Right lobe of liver (tissue), 6 donors: ENCODE measurements around the gene TRIO. TPM values are rescaled to one million over a fixed set of nuclear protein-coding genes. Genes with fewer than 3 reads are reported as not detected.

Experiments
- ATAC-seq, 4 donors: fragments of 200-7000 bp; cut with Tn5 transposase; one replicate each; pipeline ENCODE4 v1.9.1; 2020; ENCODE audit warnings: mild to moderate bottlenecking in 4 of 4, moderate library complexity in 4 of 4
- DNase-seq, 3 donors: peaks; one replicate each; pipeline ENCODE4 v3.0.0-alpha.2; 2020
- H3K27ac ChIP-seq, 3 donors: fragments of 200-600 bp; one replicate each; pipeline ENCODE4 v1.8.0; 2022
- H3K27me3 ChIP-seq, 2 donors: fragments of 200-600 bp; one replicate each; pipeline ENCODE4 v1.8.0; 2022
- H3K36me3 ChIP-seq, 4 donors: fragments of 200-600 bp; sonication (generic) in 1 of 4; one replicate each; pipeline versions ENCODE4 v1.5.1 to v1.8.0; 2017 to 2022; ENCODE audit warnings: control low read depth in 1 of 4
- H3K4me1 ChIP-seq, 4 donors: fragments of 200-600 bp; sonication (generic) in 1 of 4; one replicate each; pipeline versions ENCODE4 v1.5.1 to v1.8.0; 2017 to 2022; ENCODE audit warnings: control low read depth in 1 of 4
- H3K4me3 ChIP-seq, 3 donors: fragments of 200-600 bp; one replicate each; pipeline ENCODE4 v1.8.0; 2022
- H3K9me3 ChIP-seq, 4 donors: fragments of 200-600 bp; sonication (generic) in 1 of 4; one replicate each; pipeline versions ENCODE4 v1.5.1 to v1.8.0; 2017 to 2022; ENCODE audit warnings: control low read depth in 1 of 4
- POLR2A ChIP-seq: fragments of 450-650 bp; IDR thresholded peaks from one replicate; pipeline ENCODE4 v1.6.1; 2017; ENCODE audit warnings: antibody characterized with exemption, mild to moderate bottlenecking
- WGBS: methylation state at CpG from one replicate; pipeline ENCODE4 v1.1.6; 2018; ENCODE audit warnings: low coverage, low lambda C conversion rate; ENCODE audit not compliant: insufficient coverage; ENCODE audit errors: missing lambda C conversion rate; 5-methylcytosine and 5-hydroxymethylcytosine counted together
- intact Hi-C, 2 donors: fragments of 100-400 bp; cut with DNase I; formaldehyde crosslinking; loops; one replicate each; pipeline versions ENCODE4 v1.11.2 to v1.14.1; 2022
- total RNA-seq, 6 experiments: library from RNA; depleted of rRNA in 2 of 6; stranded (reverse); fragments of >200 nt in 2 of 6; fragmentation: NEBNext Ultra II Directional in 3 of 6; extraction: Animal tissue kit (Norgen Biotek cat#: 25700) in 3 of 6; gene quantifications; one replicate each; pipeline versions ENCODE4 v1.1.0 to v1.2.4, GENCODE V29; 2016 to 2023
- TF ChIP-seq, protein P1 (sequence below), 4 donors: fragments of 200-600 bp in 3 of 4; fragments of 450-650 bp in 1 of 4; IDR thresholded peaks; one replicate each; pipeline versions ENCODE4 v1.5.1 to v1.8.0; 2016 to 2022; ENCODE audit warnings: antibody characterized with exemption in 4 of 4, mild to moderate bottlenecking in 2 of 4
- donor health status: DM: no; HTN: yes; CAD: no.
- donor health status: DM: no; HTN: no; CAD: no.
- donor health status: DM: no; HTN: no; CAD: no.
- donor health status: DM: no; HTN: yes; CAD: no.
- donor health status: DM: no; HTN: yes; CAD: no.

Gene TRIO
- total RNA-seq, 6 experiments from 2014 or later, result 34.7 to 63.5 (median 50.2) TPM

DNA sequence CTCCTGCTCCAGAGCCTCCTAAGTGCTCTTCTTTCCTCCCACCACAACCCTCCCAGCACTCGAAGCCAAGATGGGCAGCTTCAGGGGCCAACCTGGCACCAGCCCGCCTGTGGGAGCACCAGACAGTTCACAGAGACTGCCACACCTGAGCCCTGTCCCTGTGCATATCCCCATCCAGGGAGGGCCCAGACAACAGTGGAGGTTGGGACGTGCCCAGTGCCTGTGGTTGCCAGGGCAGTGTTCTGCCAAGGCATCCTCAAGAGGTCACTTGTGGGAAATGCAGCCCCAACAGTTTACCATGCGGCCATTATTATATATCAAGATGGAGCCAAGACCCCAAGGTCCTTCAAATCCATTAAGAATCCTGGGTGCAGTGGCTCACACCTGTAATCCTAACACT lies 23.0 kb upstream of the TRIO start:
- DNase-seq (no peak), ATAC-seq (peak in 1 of 4 donors; percentile 26)
- Histone ChIP-seq H3K27ac (no peak overlapping the region), H3K27me3 (no peaks in the 10 kb centered on the region), H3K9me3 (no peaks in the 10 kb centered on the region), H3K36me3 (no peaks in the 10 kb centered on the region), H3K4me3 (no peak overlapping the region), H3K4me1 (no peaks in the 10 kb centered on the region)
- TF ChIP-seq, protein P1, sequence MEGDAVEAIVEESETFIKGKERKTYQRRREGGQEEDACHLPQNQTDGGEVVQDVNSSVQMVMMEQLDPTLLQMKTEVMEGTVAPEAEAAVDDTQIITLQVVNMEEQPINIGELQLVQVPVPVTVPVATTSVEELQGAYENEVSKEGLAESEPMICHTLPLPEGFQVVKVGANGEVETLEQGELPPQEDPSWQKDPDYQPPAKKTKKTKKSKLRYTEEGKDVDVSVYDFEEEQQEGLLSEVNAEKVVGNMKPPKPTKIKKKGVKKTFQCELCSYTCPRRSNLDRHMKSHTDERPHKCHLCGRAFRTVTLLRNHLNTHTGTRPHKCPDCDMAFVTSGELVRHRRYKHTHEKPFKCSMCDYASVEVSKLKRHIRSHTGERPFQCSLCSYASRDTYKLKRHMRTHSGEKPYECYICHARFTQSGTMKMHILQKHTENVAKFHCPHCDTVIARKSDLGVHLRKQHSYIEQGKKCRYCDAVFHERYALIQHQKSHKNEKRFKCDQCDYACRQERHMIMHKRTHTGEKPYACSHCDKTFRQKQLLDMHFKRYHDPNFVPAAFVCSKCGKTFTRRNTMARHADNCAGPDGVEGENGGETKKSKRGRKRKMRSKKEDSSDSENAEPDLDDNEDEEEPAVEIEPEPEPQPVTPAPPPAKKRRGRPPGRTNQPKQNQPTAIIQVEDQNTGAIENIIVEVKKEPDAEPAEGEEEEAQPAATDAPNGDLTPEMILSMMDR (IDR thresholded peaks at IDR 0.05), result no peak
- TF ChIP-seq POLR2A, result no peak
- WGBS, result 92% methylated on average over 2 of the region's 4 CpGs
- intact Hi-C loops, result no loop called here

DNA sequence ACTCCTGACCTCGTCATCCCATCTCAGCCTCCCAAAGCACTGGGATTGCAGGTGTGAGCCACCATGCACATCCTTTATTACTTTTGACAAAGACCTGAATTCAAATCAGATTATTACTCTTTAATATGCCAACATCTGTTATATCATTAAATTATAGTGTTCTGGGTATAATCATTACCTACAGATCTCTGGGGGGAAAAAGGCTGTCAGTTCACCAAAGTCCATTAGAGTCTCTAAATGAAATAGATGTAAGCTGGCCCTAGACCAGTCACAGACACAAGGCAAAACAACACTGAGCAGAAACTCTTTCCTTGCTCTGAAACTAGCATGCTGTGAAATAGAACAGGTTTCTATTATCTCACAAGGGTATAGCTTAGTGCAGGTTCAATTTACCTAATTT lies 21.6 kb upstream of the TRIO start:
- Histone ChIP-seq H3K4me1 (no peaks in the 10 kb centered on the region), H3K4me3 (no peak overlapping the region), H3K36me3 (no peaks in the 10 kb centered on the region), H3K27me3 (no peaks in the 10 kb centered on the region), H3K27ac (no peak overlapping the region), H3K9me3 (no peaks in the 10 kb centered on the region)
- no peak for ATAC-seq
- 70% methylated on average over 1 of the region's 1 CpG for WGBS
- no peak for TF ChIP-seq POLR2A
- TF ChIP-seq, protein P1 (IDR thresholded peaks at IDR 0.05), result no peak
- intact Hi-C loops, result no loop called here
- no peak for DNase-seq

DNA sequence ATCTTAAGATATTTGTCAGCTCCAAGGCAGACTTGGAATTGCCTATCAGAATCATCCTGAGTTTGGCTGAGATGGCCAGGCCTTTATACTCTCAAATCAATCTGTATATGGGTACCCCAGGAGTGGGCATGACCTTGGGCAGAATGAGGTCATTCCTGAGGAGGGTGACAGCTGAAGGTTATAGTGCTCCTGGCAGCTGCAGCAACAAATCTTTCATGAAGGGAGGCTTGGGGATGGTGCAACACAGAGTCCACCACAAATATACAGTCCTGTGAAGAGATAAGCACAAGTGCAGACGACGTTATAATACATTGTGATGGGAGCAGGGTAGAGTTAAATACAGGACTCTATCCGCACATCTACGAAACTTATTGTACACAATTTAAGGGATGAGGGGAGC lies 21.1 kb upstream of the TRIO start:
- no peak overlapping the region for H3K4me3 ChIP-seq
- DNase-seq, result no peak
- no peaks in the 10 kb centered on the region for H3K27me3 ChIP-seq
- H3K36me3 ChIP-seq, result no peaks in the 10 kb centered on the region
- TF ChIP-seq, protein P1 (IDR thresholded peaks at IDR 0.05), result no peak
- no peak for TF ChIP-seq POLR2A
- H3K4me1 ChIP-seq, result no peaks in the 10 kb centered on the region
- intact Hi-C loops, result no loop called here
- ATAC-seq, result no peak
- H3K9me3 ChIP-seq, result no peaks in the 10 kb centered on the region
- 87% methylated on average over 4 of the region's 4 CpGs for whole genome bisulfite sequencing
- H3K27ac ChIP-seq, result no peak overlapping the region

DNA sequence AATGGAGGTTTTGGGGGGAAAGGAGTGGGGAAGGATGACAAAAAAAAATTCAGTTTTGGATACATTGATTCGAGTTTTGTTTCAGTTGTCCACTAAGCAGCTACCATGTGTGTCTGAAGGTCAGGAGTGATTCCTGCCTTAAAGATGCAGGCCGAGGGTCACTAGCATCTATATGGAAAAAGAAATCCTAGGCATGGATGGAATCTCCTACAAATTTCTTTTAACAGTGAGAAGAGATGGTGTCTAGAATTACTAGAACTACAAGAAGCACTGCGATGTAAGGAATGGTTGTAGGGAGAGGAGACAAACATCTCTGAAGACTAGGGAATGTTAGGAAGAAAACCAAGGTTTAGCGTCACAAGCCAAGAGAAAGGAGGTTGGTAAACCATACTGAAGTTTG lies 19.6 kb upstream of the TRIO start:
- Histone ChIP-seq H3K27ac (no peak overlapping the region), H3K4me3 (no peak overlapping the region), H3K9me3 (no peaks in the 10 kb centered on the region), H3K4me1 (no peaks in the 10 kb centered on the region), H3K27me3 (no peaks in the 10 kb centered on the region), H3K36me3 (no peaks in the 10 kb centered on the region)
- no peak for TF ChIP-seq POLR2A
- TF ChIP-seq, protein P1 (IDR thresholded peaks at IDR 0.05), result no peak
- whole genome bisulfite sequencing, result 78% methylated on average over 4 of the region's 4 CpGs
- ATAC-seq (no peak), DNase-seq (no peak)
- intact Hi-C loops, result no loop called here

DNA sequence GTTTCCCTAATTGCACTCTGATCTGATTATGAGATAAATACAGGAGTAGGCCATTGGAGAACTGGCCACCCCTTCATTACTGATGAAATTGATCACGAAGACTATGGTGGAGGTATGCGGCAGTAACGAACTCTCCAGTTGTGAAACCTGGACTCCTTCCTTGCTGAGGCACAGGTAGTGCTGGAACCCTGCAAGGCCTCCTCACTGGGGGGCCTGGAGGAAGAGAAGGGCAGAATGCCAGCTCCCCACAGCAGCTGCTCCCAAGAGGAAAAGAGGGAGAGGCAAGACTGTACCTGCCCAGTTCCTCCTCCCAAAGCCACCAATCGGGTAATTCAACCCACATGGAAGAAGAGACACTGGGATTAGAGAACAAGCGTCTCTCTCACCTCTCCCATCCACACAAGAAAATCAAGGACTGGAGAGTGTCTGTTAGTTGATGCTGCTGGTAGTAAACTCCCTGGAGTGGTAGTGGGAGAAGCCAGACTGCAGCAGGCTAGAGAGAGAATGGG lies 19.1 kb upstream of the TRIO start:
- ATAC-seq (no peak), DNase-seq (no peak)
- H3K36me3 ChIP-seq, result no peaks in the 10 kb centered on the region
- WGBS, result 100% methylated on average over 2 of the region's 5 CpGs
- H3K9me3 ChIP-seq, result no peaks in the 10 kb centered on the region
- no peak overlapping the region for H3K27ac ChIP-seq
- TF ChIP-seq, protein P1 (IDR thresholded peaks at IDR 0.05), result no peak
- no peak for TF ChIP-seq POLR2A
- intact Hi-C loops, result no loop called here
- no peaks in the 10 kb centered on the region for H3K4me1 ChIP-seq
- no peaks in the 10 kb centered on the region for H3K27me3 ChIP-seq
- H3K4me3 ChIP-seq, result no peak overlapping the region
